Stomach (tissue), 9 donors: ENCODE results near the gene THAP6. TPM values are rescaled to one million over a fixed set of nuclear protein-coding genes. Genes with fewer than 3 reads are reported as not detected.
"Not testable (repeated sequence)": the region's sequence is repeated elsewhere in the genome, so short reads cannot be mapped to it uniquely, and the experiment has no call there.

ENCODE experiments used
- DNase-seq, 2 donors: peaks; one replicate each; pipeline versions ENCODE4 v3.0.0 to v3.0.0-alpha.2; 2013 to 2019
- H3K27ac ChIP-seq, 5 donors: fragments of 200-600 bp in 4 of 5; sonication (generic) in 4 of 5; one replicate each; pipeline ENCODE4 v1.5.1; 2013 to 2019; ENCODE audit warnings: mild to moderate bottlenecking in 1 of 5, moderate library complexity in 1 of 5
- H3K27me3 ChIP-seq, 3 donors: fragments of 200-600 bp; sonication (generic); one replicate each; pipeline ENCODE4 v1.5.1; 2017 to 2019; ENCODE audit warnings: mixed run types in 1 of 3
- H3K36me3 ChIP-seq, 4 donors: fragments of 200-600 bp; sonication (generic); 1 replicate in 3 of 4; 2 replicates in 1 of 4; pipeline ENCODE4 v1.5.1; 2016 to 2019
- H3K4me1 ChIP-seq, 4 donors: fragments of 200-600 bp; sonication (generic); one replicate each; pipeline ENCODE4 v1.5.1; 2016 to 2019
- H3K4me3 ChIP-seq, 4 donors: fragments of 200-600 bp; sonication (generic) in 3 of 4; one replicate each; pipeline ENCODE4 v1.5.1; 2016 to 2019; ENCODE audit warnings: mild to moderate bottlenecking in 1 of 4
- H3K9me3 ChIP-seq, 4 donors: fragments of 200-600 bp; sonication (generic); one replicate each; pipeline ENCODE4 v1.5.1; 2016 to 2019
- EP300 ChIP-seq: sonication (generic); formaldehyde crosslinking; IDR thresholded peaks from one replicate; pipeline ENCODE4 v1.6.1; 2017; ENCODE audit warnings: antibody characterized with exemption
- POLR2A ChIP-seq, 4 donors: fragments of 450-650 bp; IDR thresholded peaks; one replicate each; pipeline ENCODE4 v1.6.1; 2016; ENCODE audit warnings: antibody characterized with exemption in 4 of 4, control low read depth in 2 of 4, mild to moderate bottlenecking in 1 of 4, moderate library complexity in 1 of 4
- POLR2AphosphoS5 ChIP-seq, 3 donors: sonication (generic); formaldehyde crosslinking; IDR thresholded peaks; one replicate each; pipeline ENCODE4 v1.6.1; 2016; ENCODE audit warnings: antibody characterized with exemption in 3 of 3
- WGBS, 5 donors: extraction: QIAGEN DNeasy Blood & Tissue Kit in 3 of 5; methylation state at CpG; one replicate each; pipeline versions ENCODE4 v1.1.5 to v1.1.7; 2013 to 2018; 5-methylcytosine and 5-hydroxymethylcytosine counted together
- intact Hi-C: fragments of 100-400 bp; cut with DNase I; formaldehyde crosslinking; loops from one replicate; pipeline ENCODE4 v1.15.1; 2023; ENCODE audit warnings: low total_unique reads
- polyA plus RNA-seq, 3 donors: library from polyadenylated mRNA; stranded (reverse); fragments of 200-250 nt; gene quantifications; one replicate each; pipeline ENCODE4 v1.2.3, GENCODE V29; 2013
- total RNA-seq, 5 donors: library from RNA; depleted of rRNA; stranded (reverse); fragments of >200 nt; gene quantifications; one replicate each; pipeline versions ENCODE4 v1.1.0 to v1.2.3, GENCODE V29; 2014 to 2016
- TF ChIP-seq, protein P1 (sequence below), 7 experiments: fragments of 450-650 bp in 4 of 7; fragments of 200-600 bp in 3 of 7; sonication (generic) in 3 of 7; IDR thresholded peaks; one replicate each; pipeline ENCODE4 v1.5.1; 2016 to 2019; ENCODE audit warnings: antibody characterized with exemption in 7 of 7, control low read depth in 2 of 7, mild to moderate bottlenecking in 1 of 7
- donor health status: healthy with polysubstance abuse.
- donor health status: Bipolar disorder and iron deficiency.
- donor health status: healthy.

The THAP6 gene
- total and polyA plus RNA-seq, 8 donors, result 2.0 to 30.3 (median 6.9) TPM; not detected in 1

DNA sequence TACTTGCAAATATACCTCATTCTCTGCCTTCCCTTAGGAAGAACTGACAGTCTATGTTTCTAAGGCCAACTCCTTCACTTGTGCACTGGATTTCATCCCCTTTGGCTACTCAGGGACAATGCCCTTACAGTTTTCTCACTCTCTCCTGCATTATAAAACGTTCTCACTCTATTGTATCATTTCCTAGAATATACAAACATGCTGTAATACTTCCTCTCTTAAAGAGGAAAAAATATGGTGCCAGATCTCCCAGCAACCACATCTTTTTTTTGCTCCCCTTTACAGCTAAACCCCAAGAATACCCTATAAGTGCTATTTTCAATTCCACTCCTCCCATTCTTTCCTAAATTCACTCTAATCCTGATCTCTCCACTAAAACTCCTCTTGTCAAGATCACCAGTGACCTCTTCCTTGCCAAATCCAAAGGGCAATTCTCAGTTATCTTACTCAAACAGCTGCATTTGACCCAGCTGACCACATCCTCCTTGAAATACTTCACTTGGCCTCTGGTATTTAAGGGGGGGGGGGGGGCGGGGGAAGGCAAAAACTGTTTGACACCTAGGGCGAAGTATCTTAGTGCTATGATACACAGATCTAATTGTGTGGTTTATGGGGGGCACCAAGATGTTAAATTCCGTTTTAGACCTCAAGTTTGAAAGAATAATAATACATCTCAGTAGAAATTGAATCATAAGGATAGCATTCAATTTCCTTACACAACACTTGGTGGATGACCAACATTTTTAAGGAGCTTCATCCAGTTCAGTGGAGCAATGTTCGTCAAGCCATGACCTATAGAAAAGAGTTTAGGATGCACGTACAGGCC is 1.7 kb upstream of the THAP6 start:
- Histone ChIP-seq H3K27me3 (no peaks in the 10 kb centered on the region), H3K4me1 (peaks cover 31 to 71% (median 58%) of the 10 kb centered on the region in 4 donors), H3K9me3 (no peaks in the 10 kb centered on the region), H3K4me3 (peak overlapping the region; percentile 69 to 91 (median 81)), H3K36me3 (peaks cover 5 to 17% (median 13%) of the 10 kb centered on the region in 4 donors), H3K27ac (peak overlapping the region; percentile 33 to 99 (median 93))
- TF ChIP-seq EP300, result no peak
- TF ChIP-seq POLR2AphosphoS5 (IDR thresholded peaks at IDR 0.05), result no peak
- no peak for TF ChIP-seq POLR2A (IDR thresholded peaks at IDR 0.05)
- TF ChIP-seq, protein P1, sequence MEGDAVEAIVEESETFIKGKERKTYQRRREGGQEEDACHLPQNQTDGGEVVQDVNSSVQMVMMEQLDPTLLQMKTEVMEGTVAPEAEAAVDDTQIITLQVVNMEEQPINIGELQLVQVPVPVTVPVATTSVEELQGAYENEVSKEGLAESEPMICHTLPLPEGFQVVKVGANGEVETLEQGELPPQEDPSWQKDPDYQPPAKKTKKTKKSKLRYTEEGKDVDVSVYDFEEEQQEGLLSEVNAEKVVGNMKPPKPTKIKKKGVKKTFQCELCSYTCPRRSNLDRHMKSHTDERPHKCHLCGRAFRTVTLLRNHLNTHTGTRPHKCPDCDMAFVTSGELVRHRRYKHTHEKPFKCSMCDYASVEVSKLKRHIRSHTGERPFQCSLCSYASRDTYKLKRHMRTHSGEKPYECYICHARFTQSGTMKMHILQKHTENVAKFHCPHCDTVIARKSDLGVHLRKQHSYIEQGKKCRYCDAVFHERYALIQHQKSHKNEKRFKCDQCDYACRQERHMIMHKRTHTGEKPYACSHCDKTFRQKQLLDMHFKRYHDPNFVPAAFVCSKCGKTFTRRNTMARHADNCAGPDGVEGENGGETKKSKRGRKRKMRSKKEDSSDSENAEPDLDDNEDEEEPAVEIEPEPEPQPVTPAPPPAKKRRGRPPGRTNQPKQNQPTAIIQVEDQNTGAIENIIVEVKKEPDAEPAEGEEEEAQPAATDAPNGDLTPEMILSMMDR (IDR thresholded peaks at IDR 0.05), result no peak
- DNase-seq, result peak in 1 of 2 donors; percentile 36
- intact Hi-C loops, result no loop called here
- WGBS, 5 donors, result 14 to 40% (median 28%) methylated on average over 6 of the region's 6 CpGs

DNA sequence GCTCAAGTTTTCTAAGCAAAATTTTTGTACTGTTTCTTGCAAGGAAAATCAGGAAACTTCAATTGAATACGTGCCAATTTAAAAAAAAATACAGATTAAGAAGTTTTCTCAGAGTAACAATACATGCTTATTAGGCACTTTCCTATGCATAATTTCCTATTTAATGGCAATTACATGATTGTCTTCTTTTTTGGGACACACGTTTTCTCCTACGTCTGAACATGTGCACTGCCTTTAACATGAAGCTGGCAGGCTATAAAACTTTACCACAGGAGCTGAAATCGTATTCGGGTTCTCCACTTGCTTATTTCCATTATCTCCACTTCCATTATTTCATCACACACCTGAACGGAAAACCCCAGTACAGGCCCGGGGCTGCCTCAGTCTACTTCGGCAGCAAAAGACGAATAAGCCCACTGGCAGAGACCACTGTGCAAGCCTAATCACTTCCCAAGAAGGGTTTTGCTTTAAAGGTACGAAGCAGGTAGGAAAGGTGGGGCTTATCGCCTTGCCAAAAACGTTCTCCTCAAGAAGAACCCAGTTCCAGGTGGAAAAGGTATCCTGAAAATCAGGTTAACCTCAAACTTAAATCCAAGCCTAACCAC is 645 bp upstream of the THAP6 start:
- intact Hi-C loops, result no loop called here
- DNase-seq, result no peak
- 0 to 1% (median 1%) methylated on average over 12 of the region's 12 CpGs for WGBS, 5 donors
- H3K4me1 ChIP-seq, result peaks cover 31 to 71% (median 56%) of the 10 kb centered on the region in 4 donors
- peak overlapping the region; percentile 69 to 91 (median 81) for H3K4me3 ChIP-seq
- no peaks in the 10 kb centered on the region for H3K9me3 ChIP-seq
- no peaks in the 10 kb centered on the region for H3K27me3 ChIP-seq
- H3K27ac ChIP-seq, result peak overlapping the region; percentile 92 to 99 (median 97)
- peaks cover 5 to 21% (median 21%) of the 10 kb centered on the region in 4 donors for H3K36me3 ChIP-seq
- TF ChIP-seq, protein P1 (IDR thresholded peaks at IDR 0.05), result no peak
- TF ChIP-seq POLR2A (IDR thresholded peaks at IDR 0.05) (no peak), EP300 (no peak), POLR2AphosphoS5 (IDR thresholded peaks at IDR 0.05) (no peak)

DNA sequence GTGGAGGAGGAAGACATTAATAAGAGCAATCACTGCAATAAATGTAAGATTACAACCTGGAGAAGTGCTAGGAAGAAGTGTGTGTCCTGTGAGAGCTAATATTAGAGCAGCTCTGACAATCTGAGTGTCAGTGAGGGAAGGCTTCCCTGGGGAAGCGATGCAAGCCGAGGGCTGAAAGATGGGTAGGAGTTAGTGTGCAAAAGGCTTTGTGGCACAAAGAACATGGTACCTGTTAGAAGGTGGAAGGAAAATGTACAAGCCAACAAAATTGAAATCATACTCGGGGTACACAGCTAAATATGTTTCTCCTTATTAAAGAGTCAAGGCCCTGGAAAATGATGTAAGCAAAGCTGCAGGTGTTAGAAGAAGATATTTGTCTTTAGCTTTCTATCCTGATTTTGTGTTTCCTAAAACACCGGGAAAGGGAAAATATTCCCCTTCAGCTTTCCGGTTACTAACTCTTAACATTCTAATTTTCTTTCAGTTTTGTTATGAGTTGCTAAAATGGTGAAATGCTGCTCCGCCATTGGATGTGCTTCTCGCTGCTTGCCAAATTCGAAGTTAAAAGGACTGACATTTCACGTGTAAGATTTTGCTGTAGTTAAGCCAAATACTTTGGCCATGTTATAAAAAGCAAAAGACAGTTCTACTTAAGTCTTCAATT is 808 bp downstream of the THAP6 start:
- WGBS, 5 donors, result 37 to 47% (median 41%) methylated on average over 9 of the region's 9 CpGs
- H3K9me3 ChIP-seq, result no peaks in the 10 kb centered on the region
- TF ChIP-seq EP300 (no peak), POLR2A (IDR thresholded peaks at IDR 0.05) (no peak), POLR2AphosphoS5 (IDR thresholded peaks at IDR 0.05) (no peak)
- TF ChIP-seq, protein P1 (IDR thresholded peaks at IDR 0.05), result no peak
- peaks cover 31 to 57% (median 45%) of the 10 kb centered on the region in 4 donors for H3K4me1 ChIP-seq
- peak overlapping the region; percentile 92 to 99 (median 97) for H3K27ac ChIP-seq
- no peaks in the 10 kb centered on the region for H3K27me3 ChIP-seq
- intact Hi-C loops, result no loop called here
- H3K4me3 ChIP-seq, result peak overlapping the region; percentile 69 to 91 (median 81)
- peaks cover 5 to 28% (median 27%) of the 10 kb centered on the region in 4 donors for H3K36me3 ChIP-seq
- peak in 1 of 2 donors; percentile 9 for DNase-seq

DNA sequence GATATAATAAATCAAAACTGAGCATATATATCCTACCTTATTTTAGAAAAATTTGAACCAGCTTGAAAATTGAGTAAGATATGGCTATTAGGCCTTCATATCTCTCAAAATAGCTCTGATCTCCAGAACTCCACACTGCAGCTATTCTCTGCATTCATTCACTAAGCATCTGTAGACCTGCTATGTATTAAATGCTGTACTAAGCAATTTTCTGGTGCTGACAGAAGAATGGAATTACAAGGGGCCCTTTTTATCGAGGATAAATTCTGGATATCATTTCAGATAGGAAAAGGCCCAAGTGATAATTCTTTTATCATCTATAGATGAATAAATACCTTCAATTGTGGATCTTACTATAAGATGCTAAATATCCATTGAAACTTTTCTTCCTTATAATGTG is 1.9 kb downstream of the THAP6 start:
- intact Hi-C loops, result no loop called here
- Histone ChIP-seq H3K4me1 (peaks cover 27 to 46% (median 40%) of the 10 kb centered on the region in 4 donors), H3K27ac (no peak overlapping the region), H3K36me3 (peaks cover 5 to 35% (median 29%) of the 10 kb centered on the region in 4 donors), H3K4me3 (no peak overlapping the region), H3K9me3 (no peaks in the 10 kb centered on the region), H3K27me3 (no peaks in the 10 kb centered on the region)
- 74 to 92% (median 86%) methylated on average over 1 of the region's 1 CpG for WGBS, 5 donors
- no peak for DNase-seq
- TF ChIP-seq POLR2A (IDR thresholded peaks at IDR 0.05) (no peak), EP300 (no peak), POLR2AphosphoS5 (IDR thresholded peaks at IDR 0.05) (no peak)
- TF ChIP-seq, protein P1 (IDR thresholded peaks at IDR 0.05), result no peak

DNA sequence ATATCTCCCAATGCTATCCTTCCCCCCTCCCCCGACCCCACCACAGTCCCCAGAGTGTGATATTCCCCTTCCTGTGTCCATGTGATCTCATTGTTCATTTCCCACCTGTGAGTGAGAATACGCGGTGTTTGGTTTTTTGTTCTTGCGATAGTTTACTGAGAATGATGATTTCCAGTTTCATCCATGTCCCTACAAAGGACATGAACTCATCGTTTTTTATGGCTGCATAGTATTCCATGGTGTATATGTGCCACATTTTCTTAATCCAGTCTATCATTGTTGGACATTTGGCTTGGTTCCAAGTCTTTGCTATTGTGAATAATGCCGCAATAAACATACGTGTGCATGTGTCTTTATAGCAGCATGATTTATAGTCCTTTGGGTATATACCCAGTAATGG is 5.2 kb downstream of the THAP6 start:
- H3K27ac ChIP-seq, intact Hi-C loops, H3K9me3 ChIP-seq, DNase-seq, H3K27me3 ChIP-seq, H3K4me3 ChIP-seq: not testable (repeated sequence)
- H3K4me1 ChIP-seq, result peaks cover 5 to 20% (median 15%) of the 10 kb centered on the region in 4 donors
- H3K36me3 ChIP-seq, result peaks cover 5 to 67% (median 56%) of the 10 kb centered on the region in 4 donors
- WGBS, 5 donors, result 90 to 97% (median 96%) methylated on average over 3 to 5 of the region's 7 CpGs
